Fibroblast of skin of back (primary cell): ENCODE results near the gene ZNF609.
"Not testable (repeated sequence)": the region's sequence is repeated elsewhere in the genome, so short reads cannot be mapped to it uniquely, and the experiment has no call there.

Experiments used
- DNase-seq: peaks from one replicate; pipeline ENCODE4 v3.0.0-alpha.2; 2013

Gene ZNF609

GRCh38 chr15:64586259-64586870, 126.0 kb downstream of the ZNF609 start:
- DNase-seq: no peak

GRCh38 chr15:64586984-64587383, 126.6 kb downstream of the ZNF609 start:
- DNase-seq: no peak

- DNase-seq: no peak
Measured at GRCh38 chr15:64589435-64590084, 129.2 kb downstream of the ZNF609 start.

- DNase-seq: not testable (repeated sequence)
Measured at GRCh38 chr15:64592845-64593244, 132.5 kb downstream of the ZNF609 start.

- peak; percentile 29 for DNase-seq
Measured at GRCh38 chr15:64596701-64597476, 136.5 kb downstream of the ZNF609 start.

GRCh38 chr15:64597477-64597822, 137.1 kb downstream of the ZNF609 start:
- DNase-seq: no peak

- DNase-seq: no peak
Measured at GRCh38 chr15:64599226-64599625, 138.8 kb downstream of the ZNF609 start.

GRCh38 chr15:64599716-64600115, 139.3 kb downstream of the ZNF609 start:
- no peak for DNase-seq

GRCh38 chr15:64600794-64601193, 140.4 kb downstream of the ZNF609 start:
- DNase-seq: no peak

- no peak for DNase-seq
Measured at GRCh38 chr15:64604319-64604718, 143.9 kb downstream of the ZNF609 start.

- not testable (repeated sequence) for DNase-seq
Measured at GRCh38 chr15:64607416-64607815, 147.0 kb downstream of the ZNF609 start.

GRCh38 chr15:64610257-64610919, 150.0 kb downstream of the ZNF609 start:
- no peak for DNase-seq

GRCh38 chr15:64611085-64611725, 150.8 kb downstream of the ZNF609 start:
- no peak for DNase-seq

GRCh38 chr15:64614519-64614918, 154.1 kb downstream of the ZNF609 start:
- no peak for DNase-seq

GRCh38 chr15:64617727-64618126, 157.3 kb downstream of the ZNF609 start:
- no peak for DNase-seq

- DNase-seq: no peak
Measured at GRCh38 chr15:64618138-64618537, 157.8 kb downstream of the ZNF609 start.

GRCh38 chr15:64618540-64618939, 158.2 kb downstream of the ZNF609 start:
- DNase-seq: no peak

- DNase-seq: peak; percentile 69
Measured at GRCh38 chr15:64619880-64620839, 159.8 kb downstream of the ZNF609 start.

- no peak for DNase-seq
Measured at GRCh38 chr15:64621056-64621455, 160.7 kb downstream of the ZNF609 start.

- no peak for DNase-seq
Measured at GRCh38 chr15:64622410-64623260, 162.3 kb downstream of the ZNF609 start.
